Activated CD4-positive, alpha-beta T cell treated with anti-CD3 and anti-CD28 coated beads, Interleukin-2, amount 50 U/mL, for 24 hours (primary cell): ENCODE measurements around the gene NDUFB4.
"Not testable (repeated sequence)": the region's sequence is repeated elsewhere in the genome, so short reads cannot be mapped to it uniquely, and the experiment has no call there.

ENCODE experiments used
- DNase-seq, 2 donors: peaks; one replicate each; pipeline ENCODE4 v3.0.0-alpha.2; 2020; ENCODE audit warnings: low read depth in 1 of 2, low spot score in 1 of 2

Gene NDUFB4

DNA sequence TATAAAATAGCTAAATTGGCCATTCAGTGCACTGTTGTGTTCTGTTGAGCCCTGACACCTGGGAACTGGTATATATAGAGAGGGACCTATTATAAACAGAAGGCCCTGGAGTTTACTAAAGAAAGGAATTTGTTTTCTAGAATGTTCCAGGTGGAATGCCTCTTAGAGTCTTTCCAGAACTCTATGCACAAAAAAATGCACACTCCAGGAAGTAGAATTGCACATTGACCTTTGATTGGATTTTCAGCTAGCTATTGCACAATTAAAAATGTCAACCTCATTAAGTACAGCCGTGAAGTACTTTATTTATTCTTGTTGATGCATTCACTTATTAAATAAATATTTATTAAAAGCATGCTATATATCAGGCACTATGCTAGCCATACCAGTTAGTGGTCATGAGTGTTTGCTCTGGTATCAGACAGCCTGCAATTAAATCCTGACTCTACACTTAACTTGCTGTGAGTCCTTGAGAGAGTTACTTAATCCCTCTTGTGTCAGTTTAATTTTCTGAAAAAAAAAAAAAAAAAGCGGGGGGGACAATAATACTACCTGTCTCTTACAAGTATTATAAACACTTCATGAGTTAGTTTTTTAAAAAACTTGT lies 40.8 kb downstream of the NDUFB4 start:
- no peak for DNase-seq

DNA sequence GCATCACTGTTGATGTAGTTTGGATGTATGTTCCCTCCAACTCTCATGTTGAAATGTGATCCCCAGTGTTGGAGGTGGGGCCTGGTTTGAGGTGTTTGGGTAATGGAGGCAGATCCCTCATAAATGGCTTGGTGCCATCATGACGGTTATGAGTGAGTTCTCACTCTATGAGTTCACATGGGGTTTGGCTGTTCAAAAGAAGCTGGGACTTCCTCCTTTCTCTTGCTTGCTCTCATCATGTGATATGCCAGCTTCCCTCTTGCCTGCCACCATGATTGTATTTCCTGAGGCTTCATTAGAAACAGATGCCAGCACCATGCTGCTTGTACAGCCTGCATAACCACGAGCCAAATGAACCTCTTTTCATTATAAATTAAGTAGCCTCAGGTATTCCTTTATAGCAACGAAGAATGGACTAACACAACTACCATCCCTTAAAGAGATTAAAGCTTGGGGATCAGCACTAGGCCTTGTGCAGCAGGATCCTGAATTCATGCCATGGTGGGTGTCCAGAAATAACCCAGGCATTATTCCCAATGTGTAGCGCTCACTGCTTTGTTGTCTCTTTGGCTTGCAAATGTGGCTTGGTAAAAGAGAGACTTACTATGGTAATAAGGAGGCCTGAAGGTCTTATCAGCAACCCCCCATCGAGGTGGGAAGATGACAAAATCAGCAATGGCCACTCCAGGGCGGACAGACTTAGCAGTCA lies 41.9 kb downstream of the NDUFB4 start:
- DNase-seq = no peak

DNA sequence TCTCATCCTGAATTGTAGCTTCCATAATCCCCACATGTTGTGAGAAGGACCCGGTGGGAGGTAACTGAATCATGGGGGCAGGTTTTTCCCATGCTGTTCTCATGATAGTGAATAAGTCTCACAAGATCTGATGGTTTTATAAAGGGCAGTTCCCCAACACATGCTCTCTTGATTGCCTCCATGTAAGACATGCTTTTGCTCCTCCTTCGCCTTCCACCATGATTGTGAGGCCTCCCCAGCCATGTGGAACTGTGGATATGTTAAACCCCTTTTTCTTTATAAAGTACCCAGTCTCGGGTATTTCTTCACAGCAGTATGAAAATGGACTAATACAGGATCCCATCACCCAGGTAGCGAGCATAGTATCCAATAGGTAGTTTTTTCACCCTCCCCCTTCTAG lies 42.7 kb downstream of the NDUFB4 start:
- DNase-seq = not testable (repeated sequence)

DNA sequence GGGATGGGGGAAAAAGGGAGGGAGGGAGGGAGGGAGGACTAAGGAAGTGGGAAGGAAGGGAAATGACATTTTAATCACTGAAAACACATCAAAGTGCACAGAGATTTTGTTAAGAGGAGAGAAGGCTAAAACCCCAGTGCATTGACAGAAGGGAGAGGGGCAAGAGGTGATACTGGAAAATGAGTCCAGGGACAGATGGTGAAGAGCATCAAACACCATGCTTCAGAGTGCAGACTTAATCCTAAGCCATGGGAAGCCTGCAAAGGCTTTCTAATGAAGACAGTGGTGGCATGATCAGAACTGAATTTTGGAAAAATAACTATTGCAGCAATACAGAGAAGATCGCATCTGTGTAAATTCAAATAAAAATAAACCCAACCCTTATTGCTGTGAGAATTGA lies 44.1 kb downstream of the NDUFB4 start:
- DNase-seq = no peak

DNA sequence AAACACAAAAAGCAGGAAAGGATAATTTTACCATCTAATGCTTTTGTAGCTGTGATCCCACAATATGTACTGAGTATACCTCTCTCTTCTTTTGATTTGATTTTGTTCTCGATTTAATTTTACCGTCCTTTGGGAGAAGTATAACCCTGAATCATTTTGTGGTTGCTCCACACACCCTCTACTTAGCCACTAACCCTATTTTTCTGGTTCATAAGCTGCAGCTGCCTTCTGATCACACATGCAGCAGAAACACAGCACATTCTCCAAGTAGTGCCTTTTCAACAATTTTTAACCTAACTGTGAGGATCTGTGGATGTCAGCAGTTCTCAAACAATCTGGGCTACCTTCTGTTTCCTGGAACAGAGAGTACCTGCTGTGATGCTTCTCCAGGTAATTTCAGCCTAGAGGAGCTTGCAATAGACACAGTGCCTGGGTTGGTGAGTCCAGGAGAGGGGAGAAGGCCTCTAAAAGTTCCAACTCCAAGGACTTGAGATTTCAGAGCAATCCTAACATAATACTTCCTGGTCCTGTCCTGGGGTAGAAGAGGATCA lies 45.6 kb downstream of the NDUFB4 start:
- no peak for DNase-seq

DNA sequence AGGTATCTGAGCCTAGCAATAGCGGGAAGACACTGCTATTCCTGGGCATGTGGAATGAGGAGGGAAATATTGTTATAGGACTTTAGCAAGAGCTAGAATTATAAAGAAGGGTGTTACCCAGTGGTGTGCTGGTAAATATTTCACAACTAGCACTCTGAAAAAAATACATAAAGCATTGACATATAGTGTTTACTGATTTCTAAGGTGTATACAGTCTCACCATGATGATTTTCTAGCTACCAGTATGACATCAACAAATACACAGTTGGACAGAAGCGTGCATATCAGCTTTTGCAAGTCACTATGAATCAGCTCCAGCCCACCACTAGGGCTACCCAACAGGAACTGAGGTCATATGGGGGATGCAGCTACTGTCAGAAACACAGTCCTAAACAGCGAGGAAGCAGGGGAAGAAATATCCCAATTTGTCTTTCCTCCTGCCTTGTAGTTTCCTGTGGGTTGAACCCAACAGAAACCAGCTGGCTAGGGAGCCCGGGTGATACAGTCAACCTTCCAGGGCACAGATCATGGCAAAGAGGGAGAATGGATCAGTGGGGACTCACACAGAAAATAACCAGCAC lies 46.3 kb downstream of the NDUFB4 start:
- no peak for DNase-seq

DNA sequence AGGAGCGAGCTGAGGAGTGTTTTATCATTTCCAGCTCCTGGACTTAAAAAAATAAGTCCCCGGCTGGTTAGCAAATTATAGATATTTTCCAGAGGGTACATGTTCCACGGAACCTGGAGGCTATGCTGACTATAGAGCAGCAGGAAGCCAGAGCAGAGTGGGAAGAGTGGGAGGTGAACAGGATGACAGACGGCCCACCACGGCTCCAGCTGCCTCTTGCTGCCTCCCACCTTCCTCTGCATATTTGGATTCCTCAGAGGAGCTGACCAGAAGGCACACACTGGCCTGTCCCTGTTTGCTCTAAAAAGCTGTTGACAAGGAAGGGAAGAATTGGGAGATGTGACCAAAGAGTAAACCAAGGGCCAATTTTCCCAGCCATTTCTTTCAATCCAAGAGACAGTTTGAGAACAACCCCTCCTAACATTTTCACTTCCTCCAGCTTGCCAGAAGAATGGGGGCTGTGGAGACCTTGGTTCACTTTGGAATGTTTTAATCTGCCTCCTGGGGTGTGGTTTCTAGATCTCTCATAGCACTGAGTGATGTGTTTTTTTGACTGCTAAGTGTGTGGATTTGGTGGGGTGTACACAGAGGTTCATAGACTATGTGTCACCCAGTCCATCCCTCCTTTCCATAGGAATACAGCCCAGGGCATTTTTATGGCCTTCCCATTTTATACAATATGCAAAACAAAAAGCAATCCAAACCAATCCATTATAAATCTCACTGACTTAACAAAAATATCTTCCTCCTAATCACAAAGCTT lies 49.1 kb downstream of the NDUFB4 start:
- no peak for DNase-seq

DNA sequence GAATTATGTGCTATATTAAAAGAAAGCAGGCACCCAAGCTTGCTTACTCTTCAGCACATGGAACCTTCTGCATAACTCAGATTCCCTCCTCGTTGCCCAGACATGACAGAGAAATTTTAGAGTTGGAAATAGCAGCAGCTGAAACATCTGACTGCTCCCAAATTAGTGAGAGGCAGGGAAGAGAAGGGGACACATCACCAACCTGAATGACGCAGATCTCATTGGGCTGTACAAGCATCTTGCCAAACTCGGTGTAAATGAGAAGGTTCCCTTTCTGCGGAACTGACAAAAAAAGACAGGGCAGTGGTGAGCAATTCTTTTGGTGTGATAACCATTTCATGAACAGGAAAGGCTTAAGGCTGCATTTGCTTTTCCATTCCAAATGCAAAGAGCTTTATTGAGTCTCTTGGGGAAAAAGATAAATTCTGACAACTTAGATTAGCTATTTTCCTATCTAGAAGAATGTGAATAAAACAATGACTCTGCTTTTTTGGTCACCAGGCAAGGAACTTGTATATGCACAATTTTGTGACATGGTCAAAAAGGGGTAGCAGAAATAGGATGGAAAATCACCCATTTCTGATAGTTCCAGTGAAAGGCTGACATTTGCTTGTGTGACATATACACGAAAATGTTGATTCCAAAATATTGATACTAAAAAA lies 50.8 kb downstream of the NDUFB4 start:
- no peak for DNase-seq

DNA sequence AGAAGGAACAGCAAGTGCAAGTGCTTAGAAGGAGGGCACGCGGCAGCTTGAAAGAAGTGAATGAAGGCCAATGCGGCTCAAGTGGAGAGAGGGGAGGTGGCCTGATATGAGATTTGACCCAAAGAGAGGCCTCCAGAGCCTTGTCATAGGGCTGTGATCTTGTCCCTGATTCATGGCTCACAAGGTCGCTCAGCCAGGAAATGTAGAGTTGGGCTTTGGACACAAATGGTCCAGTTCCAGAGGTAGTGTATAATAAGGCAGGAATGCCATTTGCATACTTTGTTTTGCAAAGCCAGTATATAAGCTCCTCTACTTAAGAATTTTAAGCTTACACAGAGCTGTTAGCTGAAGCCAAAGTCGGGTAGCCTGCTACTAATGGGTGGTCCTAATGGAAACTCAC lies 52.2 kb downstream of the NDUFB4 start:
- no peak for DNase-seq

DNA sequence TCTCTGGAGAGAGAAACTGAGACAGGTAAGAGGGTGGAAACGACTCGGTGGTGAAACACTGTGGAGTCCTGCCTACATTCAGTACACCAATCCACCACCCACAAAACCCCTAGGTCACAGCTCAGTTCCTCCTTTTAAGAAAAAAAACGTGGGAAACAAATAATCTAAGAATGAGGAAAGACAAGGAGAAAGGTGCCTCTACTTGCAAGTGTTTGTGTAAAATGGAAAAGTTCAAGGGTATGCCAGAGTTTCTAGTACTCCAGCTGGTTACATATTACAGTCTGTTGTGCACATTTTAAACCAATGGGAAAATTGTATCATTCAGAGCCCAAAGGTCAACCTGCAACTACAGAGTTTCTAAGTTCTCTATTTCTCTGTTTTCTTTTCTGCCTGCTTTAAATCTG lies 53.7 kb downstream of the NDUFB4 start:
- DNase-seq = no peak

DNA sequence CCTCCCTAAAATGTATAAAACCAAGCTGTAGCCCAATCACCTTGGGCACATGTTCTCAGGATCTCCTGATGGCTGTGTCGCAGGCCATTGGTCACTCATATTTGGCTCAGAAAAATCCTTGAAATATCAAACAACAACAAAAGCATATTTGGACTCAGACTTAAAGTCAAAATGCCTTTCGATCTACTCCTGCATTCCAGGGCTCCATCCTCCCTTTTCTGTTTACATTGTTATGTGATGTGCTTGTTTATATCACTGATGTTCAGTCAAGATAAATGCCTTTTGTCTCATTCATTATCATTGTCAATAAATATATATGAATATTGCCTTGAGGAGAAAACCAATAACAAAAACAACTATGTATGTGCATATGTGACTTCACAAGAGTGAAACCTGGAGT lies 54.2 kb downstream of the NDUFB4 start:
- no peak for DNase-seq
